Glutamatergic neuron (in vitro differentiated cells): ENCODE data around the gene PDCD1. TPM values are rescaled to one million over a fixed set of nuclear protein-coding genes. Genes with fewer than 3 reads are reported as not detected.

Source experiments
- DNase-seq: peaks from one replicate; pipeline ENCODE4 v3.0.0; 2022
- H3K27ac Mint-ChIP-seq: one replicate; pipeline ENCODE4 v1.8.0; 2020; ENCODE audit warnings: mild to moderate bottlenecking, mixed read lengths, inconsistent platforms; ENCODE audit not compliant: unreplicated experiment
- H3K27me3 Mint-ChIP-seq: one replicate; pipeline ENCODE4 v1.8.0; 2020; ENCODE audit warnings: mild to moderate bottlenecking, moderate library complexity, mixed read lengths, inconsistent platforms; ENCODE audit not compliant: unreplicated experiment
- H3K36me3 Mint-ChIP-seq: one replicate; pipeline ENCODE4 v1.8.0; 2020; ENCODE audit warnings: mild to moderate bottlenecking, mixed read lengths, inconsistent platforms; ENCODE audit not compliant: unreplicated experiment
- H3K4me1 Mint-ChIP-seq: one replicate; pipeline ENCODE4 v1.8.0; 2020; ENCODE audit warnings: mild to moderate bottlenecking, low read depth, mixed read lengths, inconsistent platforms; ENCODE audit not compliant: unreplicated experiment
- H3K4me3 Mint-ChIP-seq: one replicate; pipeline ENCODE4 v1.8.0; 2020; ENCODE audit warnings: mild to moderate bottlenecking, mixed read lengths, inconsistent platforms; ENCODE audit not compliant: unreplicated experiment
- H3K9me3 Mint-ChIP-seq: one replicate; pipeline ENCODE4 v1.8.0; 2020; ENCODE audit warnings: mild to moderate bottlenecking, moderate library complexity, mixed read lengths, inconsistent platforms; ENCODE audit not compliant: unreplicated experiment
- total RNA-seq: library from RNA; stranded (reverse); fragmentation: NEBNext Ultra II Directional; extraction: Animal tissue kit (Norgen Biotek cat#: 25700); gene quantifications from one replicate; pipeline ENCODE4 v1.2.1, GENCODE V29; 2021; ENCODE audit not compliant: unreplicated experiment
- TF ChIP-seq, protein P1 (sequence below): fragments of 200-600 bp; sonication (generic); IDR thresholded peaks from one replicate; pipeline ENCODE4 v1.5.0; 2021; ENCODE audit not compliant: partially characterized antibody, unreplicated experiment

PDCD1 gene
- total RNA-seq, 1 donor from 2014 or later = not detected

GRCh38 chr2:241894681-241895426 is 36.2 kb upstream of the PDCD1 start:
- Mint-ChIP-seq H3K4me3 (no peak overlapping the region), H3K9me3 (peaks cover 3% of the 10 kb centered on the region), H3K27me3 (peaks cover 4% of the 10 kb centered on the region), H3K4me1 (peaks cover 6% of the 10 kb centered on the region), H3K27ac (no peak overlapping the region), H3K36me3 (peaks cover under 1% of the 10 kb centered on the region)
- TF ChIP-seq, protein P1, sequence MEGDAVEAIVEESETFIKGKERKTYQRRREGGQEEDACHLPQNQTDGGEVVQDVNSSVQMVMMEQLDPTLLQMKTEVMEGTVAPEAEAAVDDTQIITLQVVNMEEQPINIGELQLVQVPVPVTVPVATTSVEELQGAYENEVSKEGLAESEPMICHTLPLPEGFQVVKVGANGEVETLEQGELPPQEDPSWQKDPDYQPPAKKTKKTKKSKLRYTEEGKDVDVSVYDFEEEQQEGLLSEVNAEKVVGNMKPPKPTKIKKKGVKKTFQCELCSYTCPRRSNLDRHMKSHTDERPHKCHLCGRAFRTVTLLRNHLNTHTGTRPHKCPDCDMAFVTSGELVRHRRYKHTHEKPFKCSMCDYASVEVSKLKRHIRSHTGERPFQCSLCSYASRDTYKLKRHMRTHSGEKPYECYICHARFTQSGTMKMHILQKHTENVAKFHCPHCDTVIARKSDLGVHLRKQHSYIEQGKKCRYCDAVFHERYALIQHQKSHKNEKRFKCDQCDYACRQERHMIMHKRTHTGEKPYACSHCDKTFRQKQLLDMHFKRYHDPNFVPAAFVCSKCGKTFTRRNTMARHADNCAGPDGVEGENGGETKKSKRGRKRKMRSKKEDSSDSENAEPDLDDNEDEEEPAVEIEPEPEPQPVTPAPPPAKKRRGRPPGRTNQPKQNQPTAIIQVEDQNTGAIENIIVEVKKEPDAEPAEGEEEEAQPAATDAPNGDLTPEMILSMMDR = no peak
- no peak for DNase-seq

DNA sequence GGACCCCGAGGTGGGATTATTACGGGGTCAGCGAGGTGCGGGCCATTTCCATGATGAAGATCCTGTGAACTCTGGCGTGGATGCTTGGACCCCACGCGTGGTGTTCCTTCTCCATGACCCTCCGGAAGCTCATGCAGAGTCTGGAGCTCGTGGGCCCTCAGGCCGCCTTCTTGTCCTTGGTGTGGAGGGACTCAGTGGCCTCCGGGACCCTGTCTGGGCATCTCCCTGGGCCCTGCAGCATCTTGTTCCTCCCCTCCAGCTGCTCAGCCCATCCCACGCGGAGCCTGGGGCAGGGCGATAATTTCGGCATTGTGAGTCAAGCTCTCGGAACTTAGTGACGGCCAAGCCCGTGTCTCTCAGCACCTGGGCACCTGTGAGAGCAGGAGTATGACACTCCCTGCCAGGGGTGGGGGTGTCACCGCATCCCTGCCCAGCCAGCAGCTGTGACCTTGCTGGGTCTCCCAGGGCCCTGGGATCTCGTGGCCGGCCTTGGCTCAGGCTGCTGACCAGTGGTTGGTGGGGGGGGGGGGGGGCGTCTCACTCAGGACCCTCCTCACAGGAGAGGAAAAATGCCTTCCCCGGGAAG is 35.5 kb upstream of the PDCD1 start:
- Mint-ChIP-seq H3K9me3 (peaks cover 5% of the 10 kb centered on the region), H3K36me3 (peaks cover 8% of the 10 kb centered on the region), H3K4me1 (peaks cover under 1% of the 10 kb centered on the region), H3K27ac (no peak overlapping the region), H3K27me3 (peaks cover 4% of the 10 kb centered on the region), H3K4me3 (no peak overlapping the region)
- TF ChIP-seq, protein P1 = no peak
- no peak for DNase-seq

DNA sequence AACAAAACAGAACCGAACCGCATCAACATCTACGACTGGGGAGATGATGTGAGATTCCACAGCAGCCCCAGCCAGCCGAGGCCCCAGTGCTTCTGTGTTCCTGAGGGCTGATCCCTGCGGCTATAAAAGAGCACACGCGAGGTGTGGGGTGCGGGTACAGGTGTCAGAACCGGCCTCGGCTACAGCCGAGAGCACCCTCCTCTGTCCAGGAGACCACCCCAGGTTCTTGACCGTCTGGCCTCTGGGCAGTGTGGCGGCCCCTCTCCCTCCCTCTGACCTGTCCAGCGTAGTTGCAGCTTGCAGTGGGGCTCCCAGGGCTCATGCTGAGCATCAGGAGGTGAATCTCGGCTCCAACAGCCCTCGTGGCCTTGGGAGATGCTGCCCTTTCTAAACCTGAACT is 34.6 kb upstream of the PDCD1 start:
- no peak for DNase-seq
- TF ChIP-seq, protein P1 = no peak
- Mint-ChIP-seq H3K9me3 (peaks cover 7% of the 10 kb centered on the region), H3K27me3 (peaks cover 6% of the 10 kb centered on the region), H3K4me3 (no peak overlapping the region), H3K27ac (no peak overlapping the region), H3K4me1 (no peaks in the 10 kb centered on the region), H3K36me3 (peaks cover 13% of the 10 kb centered on the region)

DNA sequence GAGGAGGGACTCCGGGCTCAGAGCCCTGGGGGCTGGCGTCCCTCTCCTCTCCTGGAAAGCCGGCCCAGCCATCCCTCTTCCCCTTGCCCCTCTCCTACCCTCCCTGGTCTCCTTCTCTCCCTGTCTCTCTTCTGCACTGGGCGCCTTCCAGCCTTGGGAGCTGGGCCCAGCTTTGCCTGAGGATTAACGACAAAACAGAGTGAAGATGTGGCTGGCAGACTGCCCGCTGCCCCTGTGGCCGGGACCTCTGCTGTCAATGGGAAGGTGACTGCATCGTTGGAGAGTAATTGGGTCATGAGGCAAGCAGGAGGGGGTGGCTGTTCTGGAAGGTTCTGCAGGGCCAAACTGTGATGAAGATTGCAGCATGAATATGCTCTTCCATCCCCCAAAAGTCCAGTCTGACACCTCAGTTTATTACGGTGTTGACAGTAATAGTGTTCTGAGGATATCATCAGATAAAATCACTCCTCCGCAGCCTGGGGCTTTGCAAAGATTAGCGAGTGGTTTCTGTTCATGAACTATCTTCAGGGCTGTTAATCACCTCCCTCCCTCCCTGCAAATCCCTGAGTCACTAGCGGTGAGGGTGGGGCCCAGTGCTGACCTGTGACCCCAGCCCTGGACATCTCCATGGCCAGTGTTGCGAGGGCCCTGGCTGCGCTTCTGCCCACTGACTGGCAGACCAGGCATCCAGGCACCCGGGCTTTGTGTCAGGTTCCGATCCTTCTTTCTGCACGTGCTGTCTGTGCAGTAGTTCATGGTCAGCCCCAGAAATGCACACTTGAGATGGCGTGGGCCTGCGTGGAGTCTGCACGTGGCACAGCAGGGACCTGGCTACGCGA is 33.8 kb upstream of the PDCD1 start:
- Mint-ChIP-seq H3K27me3 (peaks cover 6% of the 10 kb centered on the region), H3K9me3 (peaks cover 9% of the 10 kb centered on the region), H3K4me3 (no peak overlapping the region), H3K36me3 (peaks cover 17% of the 10 kb centered on the region), H3K4me1 (peaks cover 2% of the 10 kb centered on the region), H3K27ac (no peak overlapping the region)
- TF ChIP-seq, protein P1 = no peak
- no peak for DNase-seq

DNA sequence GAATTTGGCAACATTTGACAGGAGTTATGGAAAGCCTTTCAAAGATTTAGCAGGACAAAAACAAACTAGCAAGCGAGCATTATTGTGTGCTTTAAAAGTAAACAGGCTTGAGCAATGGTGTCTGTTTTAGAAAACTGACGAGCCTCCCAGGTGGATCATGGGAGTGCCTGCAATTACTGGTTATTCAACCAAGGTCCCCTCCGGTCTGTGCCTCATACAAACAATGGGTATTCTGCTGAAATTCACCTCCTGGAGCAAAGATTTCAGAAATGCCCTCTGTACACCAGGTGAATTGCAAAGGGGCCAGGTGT is 33.2 kb upstream of the PDCD1 start:
- Mint-ChIP-seq H3K9me3 (peaks cover 9% of the 10 kb centered on the region), H3K27me3 (peaks cover 6% of the 10 kb centered on the region), H3K27ac (no peak overlapping the region), H3K36me3 (peaks cover 17% of the 10 kb centered on the region), H3K4me1 (peaks cover 4% of the 10 kb centered on the region), H3K4me3 (no peak overlapping the region)
- TF ChIP-seq, protein P1 = no peak
- no peak for DNase-seq
